Measurements from ENCODE around the gene ASCC1. TPM values are rescaled to one million over a fixed set of nuclear protein-coding genes. Genes with fewer than 3 reads are reported as not detected.
"Not testable (repeated sequence)": the region's sequence is repeated elsewhere in the genome, so short reads cannot be mapped to it uniquely, and the experiment has no call there.

The ASCC1 gene
- total RNA-seq, 1 experiment from 2014 or later = 34.9 TPM

GRCh38 chr10:72146559-72147323 is 69.3 kb downstream of the ASCC1 start:
- no peak for DNase-seq
- no peak overlapping the region for H3K27ac ChIP-seq
- no peaks in the 10 kb centered on the region for H3K36me3 ChIP-seq
- no peaks in the 10 kb centered on the region for H3K4me1 ChIP-seq
- H3K4me3 ChIP-seq = no peak overlapping the region
- H3K9me3 ChIP-seq (replicated peaks) = no peaks in the 10 kb centered on the region
- no peaks in the 10 kb centered on the region for H3K27me3 ChIP-seq

DNA sequence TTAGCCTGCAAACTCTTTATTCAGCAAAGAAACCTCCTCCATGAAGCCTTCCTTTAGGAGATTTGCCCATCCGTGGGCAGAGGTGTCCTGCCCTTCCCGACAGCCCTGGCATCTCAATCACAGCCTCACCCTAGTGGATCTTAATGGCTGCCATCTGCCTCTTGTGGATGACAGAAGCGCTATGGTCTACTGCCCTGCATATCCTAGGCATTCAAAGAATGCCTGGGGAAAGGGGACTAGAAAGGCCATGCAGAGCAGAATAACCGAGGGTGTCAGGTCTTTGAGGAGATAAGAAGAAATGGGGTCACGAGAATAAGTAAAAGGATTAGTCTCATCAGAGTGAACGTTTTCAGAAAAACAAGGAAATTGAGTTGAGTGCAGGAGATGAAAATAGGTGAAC is 70.0 kb downstream of the ASCC1 start:
- no peaks in the 10 kb centered on the region for H3K36me3 ChIP-seq
- no peaks in the 10 kb centered on the region for H3K27me3 ChIP-seq
- no peaks in the 10 kb centered on the region for H3K9me3 ChIP-seq (replicated peaks)
- no peaks in the 10 kb centered on the region for H3K4me1 ChIP-seq
- no peak overlapping the region for H3K27ac ChIP-seq
- no peak overlapping the region for H3K4me3 ChIP-seq
- DNase-seq = no peak

- Histone ChIP-seq H3K36me3 (no peaks in the 10 kb centered on the region), H3K27ac (no peak overlapping the region), H3K4me1 (no peaks in the 10 kb centered on the region), H3K4me3 (no peak overlapping the region), H3K27me3 (no peaks in the 10 kb centered on the region), H3K9me3 (replicated peaks) (no peaks in the 10 kb centered on the region)
- no peak for DNase-seq
Measured at GRCh38 chr10:72145657-72146056, 70.4 kb downstream of the ASCC1 start.

- Histone ChIP-seq H3K27ac (no peak overlapping the region), H3K36me3 (no peaks in the 10 kb centered on the region; the same call in 1 of the 2 replicates), H3K4me3 (no peak overlapping the region), H3K27me3 (no peaks in the 10 kb centered on the region), H3K4me1 (no peaks in the 10 kb centered on the region), H3K9me3 (replicated peaks) (no peaks in the 10 kb centered on the region)
- no peak for DNase-seq
Measured at GRCh38 chr10:72140850-72141249, 75.2 kb downstream of the ASCC1 start.

GRCh38 chr10:72140174-72140573 is 75.9 kb downstream of the ASCC1 start:
- H3K36me3 ChIP-seq = no peaks in the 10 kb centered on the region; the same call in 1 of the 2 replicates
- H3K4me3 ChIP-seq = no peak overlapping the region
- H3K9me3 ChIP-seq (replicated peaks) = no peaks in the 10 kb centered on the region
- no peak for DNase-seq
- no peak overlapping the region for H3K27ac ChIP-seq
- no peaks in the 10 kb centered on the region for H3K27me3 ChIP-seq
- no peaks in the 10 kb centered on the region for H3K4me1 ChIP-seq

DNA sequence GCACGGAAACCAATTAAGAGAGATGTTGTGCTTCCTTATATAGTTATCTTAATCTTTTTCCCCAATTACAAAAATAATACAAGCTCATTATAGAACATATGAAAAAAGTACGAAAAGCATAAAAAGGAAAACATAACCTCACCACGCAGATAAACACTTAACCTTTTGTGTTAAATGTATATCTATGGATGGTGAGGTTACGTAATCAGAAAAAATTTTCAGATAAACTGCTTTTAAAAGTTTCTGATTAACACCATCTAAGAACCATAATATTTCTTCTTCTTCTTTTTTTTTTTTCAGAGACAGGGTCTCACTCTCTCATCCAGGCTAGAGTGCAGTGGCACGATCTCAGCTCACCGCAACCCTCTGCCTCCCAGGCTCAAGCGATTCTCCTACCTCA is 78.5 kb downstream of the ASCC1 start:
- Histone ChIP-seq H3K27me3 (no peaks in the 10 kb centered on the region), H3K36me3 (no peaks in the 10 kb centered on the region; the same call in 1 of the 2 replicates), H3K4me3 (no peak overlapping the region), H3K9me3 (replicated peaks) (no peaks in the 10 kb centered on the region), H3K4me1 (no peaks in the 10 kb centered on the region), H3K27ac (no peak overlapping the region)
- no peak for DNase-seq

- DNase-seq, H3K27ac ChIP-seq: not testable (repeated sequence)
Measured at GRCh38 chr10:72136225-72136624, 79.9 kb downstream of the ASCC1 start.

DNA sequence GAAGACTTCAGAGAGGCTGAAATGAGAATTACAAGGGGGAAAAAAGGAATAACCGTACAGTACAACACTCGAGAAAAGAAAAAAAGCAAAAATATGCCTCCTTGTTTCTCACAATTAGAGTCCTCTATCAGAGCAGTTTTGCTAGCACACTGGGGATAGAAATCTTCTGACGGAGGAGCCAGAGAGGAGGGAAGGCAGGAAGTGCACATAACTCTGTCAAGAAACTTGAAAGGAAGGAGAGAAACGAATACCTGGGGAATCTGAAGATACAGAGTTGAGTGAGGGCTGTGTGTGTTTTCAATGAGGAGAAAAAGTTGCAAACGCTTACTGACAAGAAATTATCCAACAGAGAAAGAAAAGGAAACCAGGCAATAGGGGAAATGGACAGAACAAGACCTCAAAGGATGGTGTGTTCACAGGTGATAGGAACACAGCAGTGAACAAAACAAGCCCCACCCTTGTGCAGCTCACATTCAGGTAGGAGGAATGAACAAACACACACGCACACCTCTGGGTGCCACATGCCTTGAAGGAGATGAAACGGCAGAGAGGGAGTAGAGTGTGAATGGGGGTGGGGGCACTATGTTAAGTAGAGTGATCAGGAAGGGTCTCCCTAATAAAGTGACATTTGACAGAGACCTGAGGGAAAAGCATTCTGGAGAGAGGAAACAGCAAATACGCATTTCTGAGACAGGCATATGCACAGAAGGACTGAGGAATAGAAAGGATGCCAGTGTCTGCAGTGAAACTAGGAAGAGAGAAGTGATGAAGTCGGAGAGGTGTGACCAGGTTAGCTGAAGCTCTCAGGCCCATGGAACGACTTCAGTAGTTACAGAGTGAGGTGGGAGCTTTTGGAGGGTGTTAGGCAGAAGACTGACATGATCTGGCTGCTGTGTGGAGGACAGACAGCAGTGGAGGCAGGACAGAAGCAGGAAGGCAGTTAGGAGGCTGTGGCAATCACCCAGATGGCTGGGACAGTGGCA is 81.0 kb downstream of the ASCC1 start:
- no peaks in the 10 kb centered on the region for H3K27me3 ChIP-seq
- no peaks in the 10 kb centered on the region for H3K4me1 ChIP-seq
- H3K27ac ChIP-seq = no peak overlapping the region
- DNase-seq = no peak
- H3K36me3 ChIP-seq = no peaks in the 10 kb centered on the region; the same call in 1 of the 2 replicates
- no peaks in the 10 kb centered on the region for H3K9me3 ChIP-seq (replicated peaks)
- no peak overlapping the region for H3K4me3 ChIP-seq

More at GRCh38 chr10:72136225-72136624, 79.9 kb downstream of the ASCC1 start:
- not testable (repeated sequence) for H3K36me3 ChIP-seq; H3K27me3 ChIP-seq; H3K4me3 ChIP-seq; H3K4me1 ChIP-seq; H3K9me3 ChIP-seq (replicated peaks)

GRCh38 chr10:72133517-72133916 is 82.6 kb downstream of the ASCC1 start:
- H3K36me3 ChIP-seq = no peaks in the 10 kb centered on the region; the same call in 1 of the 2 replicates
- peak in 1 of 2 experiments; percentile 33 for DNase-seq
- no peak overlapping the region for H3K27ac ChIP-seq
- no peaks in the 10 kb centered on the region for H3K9me3 ChIP-seq (replicated peaks)
- no peak overlapping the region for H3K4me3 ChIP-seq
- H3K4me1 ChIP-seq = no peaks in the 10 kb centered on the region
- no peaks in the 10 kb centered on the region for H3K27me3 ChIP-seq

DNA sequence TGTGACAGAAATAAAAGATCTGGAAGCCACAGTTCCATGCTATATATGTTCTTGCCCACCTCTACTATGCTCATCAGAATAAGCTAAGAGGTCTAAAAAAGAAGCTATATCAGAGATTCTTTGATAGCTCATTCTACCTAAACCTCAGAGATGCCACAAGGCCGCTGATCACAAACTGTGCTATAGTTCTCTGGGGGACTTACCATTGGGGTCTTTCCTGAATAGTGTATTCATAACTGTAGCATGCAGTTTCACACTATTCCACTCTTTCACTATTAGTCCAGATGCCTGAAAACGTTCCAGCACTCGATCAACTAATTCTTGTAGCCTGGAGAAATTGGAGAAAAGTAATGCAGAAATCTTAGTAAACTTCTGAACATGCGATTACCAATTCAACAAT is 83.2 kb downstream of the ASCC1 start:
- H3K36me3 ChIP-seq = no peaks in the 10 kb centered on the region; the same call in 1 of the 2 replicates
- no peaks in the 10 kb centered on the region for H3K4me1 ChIP-seq
- H3K4me3 ChIP-seq = no peak overlapping the region
- DNase-seq = no peak
- H3K9me3 ChIP-seq (replicated peaks) = no peaks in the 10 kb centered on the region
- no peak overlapping the region for H3K27ac ChIP-seq
- no peaks in the 10 kb centered on the region for H3K27me3 ChIP-seq

- no peaks in the 10 kb centered on the region for H3K9me3 ChIP-seq (replicated peaks)
- H3K36me3 ChIP-seq = no peaks in the 10 kb centered on the region; the same call in 1 of the 2 replicates
- H3K27ac ChIP-seq = no peak overlapping the region
- H3K4me3 ChIP-seq = no peak overlapping the region
- no peaks in the 10 kb centered on the region for H3K27me3 ChIP-seq
- peaks cover 8% of the 10 kb centered on the region for H3K4me1 ChIP-seq
- no peak for DNase-seq
Measured at GRCh38 chr10:72127571-72127970, 88.5 kb downstream of the ASCC1 start.

GRCh38 chr10:72126872-72127232 is 89.2 kb downstream of the ASCC1 start:
- Histone ChIP-seq H3K27ac (no peak overlapping the region), H3K4me3 (no peak overlapping the region), H3K27me3 (no peaks in the 10 kb centered on the region), H3K4me1 (peaks cover 8% of the 10 kb centered on the region), H3K36me3 (no peaks in the 10 kb centered on the region; the same call in 1 of the 2 replicates), H3K9me3 (replicated peaks) (no peaks in the 10 kb centered on the region)
- DNase-seq = no peak

- Histone ChIP-seq H3K27me3 (no peaks in the 10 kb centered on the region), H3K4me1 (peaks cover 8% of the 10 kb centered on the region), H3K36me3 (no peaks in the 10 kb centered on the region; the same call in 1 of the 2 replicates), H3K4me3 (no peak overlapping the region), H3K9me3 (replicated peaks) (0 out of 2 replicates have a peak, but pooled peaks cover 3% of the 10 kb centered on the region), H3K27ac (no peak overlapping the region)
- DNase-seq = peak in 1 of 2 experiments; percentile 20
Measured at GRCh38 chr10:72126184-72126871, 89.7 kb downstream of the ASCC1 start.

- H3K27me3 ChIP-seq = no peaks in the 10 kb centered on the region
- H3K9me3 ChIP-seq (replicated peaks) = 0 out of 2 replicates have a peak, but pooled peaks cover 3% of the 10 kb centered on the region
- peaks cover 8% of the 10 kb centered on the region for H3K4me1 ChIP-seq
- H3K27ac ChIP-seq = peak overlapping the region; percentile 45; the same call in 1 of the 2 replicates
- H3K36me3 ChIP-seq = no peaks in the 10 kb centered on the region; the same call in 1 of the 2 replicates
- peak; percentile 17 to 51 for DNase-seq
- H3K4me3 ChIP-seq = no peak overlapping the region
Measured at GRCh38 chr10:72124989-72125388, 91.1 kb downstream of the ASCC1 start.

Measured in SJCRH30 (cell line).